ENCODE data around the gene CARNS1. TPM values are rescaled to one million over a fixed set of nuclear protein-coding genes. Genes with fewer than 3 reads are reported as not detected.

Gene CARNS1
- total and polyA plus RNA-seq, 12 donors: 0.55 to 26.6 (median 17.4) TPM

DNA sequence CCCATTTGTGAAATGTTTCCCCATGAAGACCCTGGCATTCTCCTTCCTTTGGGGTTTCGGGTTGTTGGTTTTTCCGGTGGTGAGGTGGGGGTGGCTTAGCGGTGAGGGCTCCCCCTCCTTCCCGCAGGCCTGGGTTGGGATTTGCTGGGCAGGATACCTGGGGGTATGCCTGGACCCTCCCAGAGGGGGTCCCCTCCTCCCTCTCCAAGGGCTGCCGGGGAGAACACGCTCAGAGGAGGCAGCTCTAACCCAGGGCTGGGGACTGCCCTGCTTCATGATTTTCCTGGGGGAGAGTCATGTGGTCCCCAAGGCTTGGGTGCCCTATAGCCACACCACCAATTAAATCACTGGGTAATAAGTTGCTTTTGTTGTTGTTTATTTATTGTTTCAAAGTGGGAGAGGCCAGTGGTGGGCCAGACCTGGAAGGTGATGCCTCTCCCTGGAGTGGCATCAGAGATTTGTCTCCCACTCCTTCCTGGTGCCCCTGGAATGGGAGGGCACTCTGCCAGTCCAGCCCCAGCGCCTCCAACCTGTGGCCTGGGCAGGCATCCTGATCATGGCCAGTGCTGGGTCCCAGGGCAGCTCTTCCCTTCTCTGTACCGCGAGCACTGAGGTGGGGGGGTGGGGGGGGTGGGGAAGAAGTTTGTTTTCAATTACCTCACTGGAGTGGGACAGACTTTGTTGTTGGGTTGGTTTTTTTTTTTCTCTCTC, 40.8 kb upstream of the CARNS1 start:
- 42 to 46% methylated on average over 9 of the region's 9 CpGs for WGBS, 2 donors
- no peak for DNase-seq
- peak overlapping the region in 7 of 10 donors; percentile 85 to 97 (median 92) for H3K27ac ChIP-seq
- ATAC-seq: no peak
- H3K4me1 ChIP-seq: peaks cover 10 to 54% (median 26%) of the 10 kb centered on the region in 9 donors
- H3K4me3 ChIP-seq: peak overlapping the region in 3 of 10 donors; percentile 74 to 82 (median 81)
- intact Hi-C loops (cut with DNase I): loop anchor here in 1 of 10 donors (2.0 kb wide), 1 partner anchor 18 kb away; no protein-coding TSS in a partner anchor
- no peaks in the 10 kb centered on the region for H3K9me3 ChIP-seq
- TF ChIP-seq, protein P1, sequence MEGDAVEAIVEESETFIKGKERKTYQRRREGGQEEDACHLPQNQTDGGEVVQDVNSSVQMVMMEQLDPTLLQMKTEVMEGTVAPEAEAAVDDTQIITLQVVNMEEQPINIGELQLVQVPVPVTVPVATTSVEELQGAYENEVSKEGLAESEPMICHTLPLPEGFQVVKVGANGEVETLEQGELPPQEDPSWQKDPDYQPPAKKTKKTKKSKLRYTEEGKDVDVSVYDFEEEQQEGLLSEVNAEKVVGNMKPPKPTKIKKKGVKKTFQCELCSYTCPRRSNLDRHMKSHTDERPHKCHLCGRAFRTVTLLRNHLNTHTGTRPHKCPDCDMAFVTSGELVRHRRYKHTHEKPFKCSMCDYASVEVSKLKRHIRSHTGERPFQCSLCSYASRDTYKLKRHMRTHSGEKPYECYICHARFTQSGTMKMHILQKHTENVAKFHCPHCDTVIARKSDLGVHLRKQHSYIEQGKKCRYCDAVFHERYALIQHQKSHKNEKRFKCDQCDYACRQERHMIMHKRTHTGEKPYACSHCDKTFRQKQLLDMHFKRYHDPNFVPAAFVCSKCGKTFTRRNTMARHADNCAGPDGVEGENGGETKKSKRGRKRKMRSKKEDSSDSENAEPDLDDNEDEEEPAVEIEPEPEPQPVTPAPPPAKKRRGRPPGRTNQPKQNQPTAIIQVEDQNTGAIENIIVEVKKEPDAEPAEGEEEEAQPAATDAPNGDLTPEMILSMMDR (IDR thresholded peaks at IDR 0.05): no peak
- no peaks in the 10 kb centered on the region for H3K36me3 ChIP-seq
- H3K27me3 ChIP-seq: peaks cover 0 to 13% (median 3%) of the 10 kb centered on the region in 7 donors

DNA sequence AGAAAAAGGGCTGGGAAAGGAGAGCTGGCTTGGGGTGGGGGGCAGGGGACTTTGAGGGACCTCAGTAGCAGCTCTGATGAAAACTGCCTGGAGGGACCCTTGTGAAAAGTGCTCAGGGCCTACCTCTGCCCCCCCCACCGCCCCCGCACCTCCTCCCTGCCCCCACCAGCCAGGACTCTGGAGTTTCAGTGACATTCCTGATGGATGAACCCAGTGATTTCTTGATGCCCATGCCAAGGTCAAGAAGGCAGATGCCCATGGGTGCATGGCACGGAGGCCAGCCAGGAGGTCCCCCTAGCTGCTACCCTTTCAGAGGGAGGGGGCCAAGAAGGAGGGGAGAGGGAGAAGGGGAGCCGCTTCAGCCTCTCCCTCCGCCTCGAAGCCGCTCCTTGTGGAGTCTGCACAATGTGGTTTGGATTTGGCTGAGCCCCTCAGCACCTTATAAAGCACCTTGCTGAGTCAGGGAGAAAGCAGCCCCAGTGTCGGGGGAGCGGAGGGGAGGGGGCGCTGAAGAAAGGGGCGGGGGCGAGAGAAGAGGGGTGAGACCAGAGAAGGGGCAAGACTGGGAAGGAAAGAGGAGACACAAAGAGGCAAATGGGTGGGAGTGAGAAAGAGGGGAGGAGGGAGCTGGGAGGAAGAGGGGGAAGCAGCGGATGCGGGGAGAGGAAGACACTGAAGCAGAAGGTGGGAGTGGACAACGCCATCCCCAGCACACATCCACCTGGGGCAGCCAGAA, 40.0 kb upstream of the CARNS1 start:
- Histone ChIP-seq H3K36me3 (no peaks in the 10 kb centered on the region), H3K9me3 (no peaks in the 10 kb centered on the region), H3K4me3 (no peak overlapping the region), H3K27me3 (peaks cover 0 to 15% (median 3%) of the 10 kb centered on the region in 7 donors), H3K27ac (no peak overlapping the region), H3K4me1 (peaks cover 10 to 47% (median 26%) of the 10 kb centered on the region in 9 donors)
- TF ChIP-seq, protein P1 (IDR thresholded peaks at IDR 0.05): no peak
- ATAC-seq (no peak), DNase-seq (no peak)
- intact Hi-C loops (cut with DNase I): loop anchor here in 1 of 10 donors (2.0 kb wide), 1 partner anchor 19 kb away; no protein-coding TSS in a partner anchor
- WGBS, 2 donors: 35 to 39% methylated on average over 15 of the region's 15 CpGs

DNA sequence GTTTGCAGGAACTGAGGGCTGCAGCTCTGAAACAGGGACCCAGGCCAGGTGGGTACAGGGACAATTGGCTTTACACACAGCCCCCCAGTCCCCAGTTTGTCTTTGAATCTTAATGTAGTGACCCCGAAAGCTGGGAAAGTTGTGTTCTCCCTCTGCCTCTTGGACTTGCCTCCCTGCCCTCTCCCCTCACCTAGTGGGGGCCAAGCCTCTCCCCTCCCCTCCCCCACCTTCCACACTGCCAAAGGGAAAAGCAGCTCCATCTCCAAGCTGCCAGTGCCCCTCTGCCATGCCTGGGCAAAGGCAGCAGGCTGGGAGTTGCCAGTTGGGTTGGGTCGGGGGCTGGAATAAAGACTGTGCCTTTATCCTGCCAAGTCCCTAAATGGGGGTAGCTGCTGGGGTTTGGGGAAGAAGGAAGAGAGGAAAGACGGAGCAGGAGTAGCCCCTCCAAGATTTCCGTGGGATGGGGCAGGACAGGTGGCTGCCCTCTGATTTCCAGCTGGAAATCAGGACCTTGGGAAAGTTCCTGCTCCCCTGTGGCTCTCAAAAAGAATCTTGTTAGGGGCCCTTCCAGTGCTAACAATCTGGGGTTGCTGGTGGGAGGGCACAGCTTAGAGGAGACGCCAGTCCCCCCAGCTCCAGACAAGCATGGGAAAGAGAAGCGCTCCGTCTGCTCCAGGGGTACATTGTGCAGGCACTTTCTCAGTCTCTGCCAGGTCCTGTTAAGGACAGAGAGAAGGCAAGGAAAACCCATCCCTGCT, 39.2 kb upstream of the CARNS1 start:
- no peak overlapping the region for H3K4me3 ChIP-seq
- H3K27me3 ChIP-seq: peaks cover 0 to 15% (median 3%) of the 10 kb centered on the region in 7 donors
- peaks cover 10 to 47% (median 26%) of the 10 kb centered on the region in 9 donors for H3K4me1 ChIP-seq
- TF ChIP-seq, protein P1 (IDR thresholded peaks at IDR 0.05): no peak
- H3K27ac ChIP-seq: no peak overlapping the region
- no peaks in the 10 kb centered on the region for H3K36me3 ChIP-seq
- DNase-seq (no peak), ATAC-seq (no peak)
- WGBS, 2 donors: 53 to 60% methylated on average over 7 of the region's 7 CpGs
- intact Hi-C loops (cut with DNase I): no loop called here
- H3K9me3 ChIP-seq: no peaks in the 10 kb centered on the region
